Measurements from ENCODE around the gene HDAC4.

Gene HDAC4

GRCh38 chr2:239192456-239192855, 208.4 kb downstream of the HDAC4 start:
- no peak overlapping the region for H3K4me3 ChIP-seq (ENCODE audit: low read depth, low read length)
- TF ChIP-seq CTCF (IDR thresholded peaks at IDR 0.05; ENCODE audit: low read depth, low read length, missing control alignments): no peak
- in situ Hi-C loops (cut with HindIII; ENCODE audit: low pct_ligation_motif_present, low sequenced_read_pairs): no loop called here
- no peak for DNase-seq
- H3K27ac ChIP-seq: no peak overlapping the region
- H3K36me3 ChIP-seq (replicated peaks): peaks cover 2% of the 10 kb centered on the region
- H3K27me3 ChIP-seq (replicated peaks): no peaks in the 10 kb centered on the region

- no peak overlapping the region for H3K27ac ChIP-seq
- no peaks in the 10 kb centered on the region for H3K27me3 ChIP-seq (replicated peaks)
- no peak for DNase-seq
- in situ Hi-C loops (cut with HindIII; ENCODE audit: low pct_ligation_motif_present, low sequenced_read_pairs): no loop called here
- no peak for TF ChIP-seq CTCF (IDR thresholded peaks at IDR 0.05; ENCODE audit: low read depth, low read length, missing control alignments)
- H3K36me3 ChIP-seq (replicated peaks): peaks cover 2% of the 10 kb centered on the region
- no peak overlapping the region for H3K4me3 ChIP-seq (ENCODE audit: low read depth, low read length)
These were observed 209.6 kb downstream of the HDAC4 start for GRCh38 chr2:239190921-239191885.

GRCh38 chr2:239190361-239190760, 210.5 kb downstream of the HDAC4 start:
- Histone ChIP-seq H3K27me3 (replicated peaks) (no peaks in the 10 kb centered on the region), H3K36me3 (replicated peaks) (peaks cover 2% of the 10 kb centered on the region), H3K4me3 (ENCODE audit: low read depth, low read length) (no peak overlapping the region), H3K27ac (no peak overlapping the region)
- no peak for TF ChIP-seq CTCF (IDR thresholded peaks at IDR 0.05; ENCODE audit: low read depth, low read length, missing control alignments)
- DNase-seq: no peak
- in situ Hi-C loops (cut with HindIII; ENCODE audit: low pct_ligation_motif_present, low sequenced_read_pairs): no loop called here

GRCh38 chr2:239189711-239190131, 211.1 kb downstream of the HDAC4 start:
- no peaks in the 10 kb centered on the region for H3K27me3 ChIP-seq (replicated peaks)
- no peak for TF ChIP-seq CTCF (IDR thresholded peaks at IDR 0.05; ENCODE audit: low read depth, low read length, missing control alignments)
- peaks cover 2% of the 10 kb centered on the region for H3K36me3 ChIP-seq (replicated peaks)
- in situ Hi-C loops (cut with HindIII; ENCODE audit: low pct_ligation_motif_present, low sequenced_read_pairs): no loop called here
- H3K4me3 ChIP-seq (ENCODE audit: low read depth, low read length): no peak overlapping the region
- no peak for DNase-seq
- H3K27ac ChIP-seq: no peak overlapping the region

GRCh38 chr2:239188536-239188935, 212.3 kb downstream of the HDAC4 start:
- H3K36me3 ChIP-seq (replicated peaks): peaks cover 2% of the 10 kb centered on the region
- no peak overlapping the region for H3K4me3 ChIP-seq (ENCODE audit: low read depth, low read length)
- no peak for DNase-seq
- H3K27me3 ChIP-seq (replicated peaks): no peaks in the 10 kb centered on the region
- H3K27ac ChIP-seq: no peak overlapping the region
- in situ Hi-C loops (cut with HindIII; ENCODE audit: low pct_ligation_motif_present, low sequenced_read_pairs): no loop called here
- TF ChIP-seq CTCF (IDR thresholded peaks at IDR 0.05; ENCODE audit: low read depth, low read length, missing control alignments): no peak
